Measurements from ENCODE around the gene SLC6A19.

DNA sequence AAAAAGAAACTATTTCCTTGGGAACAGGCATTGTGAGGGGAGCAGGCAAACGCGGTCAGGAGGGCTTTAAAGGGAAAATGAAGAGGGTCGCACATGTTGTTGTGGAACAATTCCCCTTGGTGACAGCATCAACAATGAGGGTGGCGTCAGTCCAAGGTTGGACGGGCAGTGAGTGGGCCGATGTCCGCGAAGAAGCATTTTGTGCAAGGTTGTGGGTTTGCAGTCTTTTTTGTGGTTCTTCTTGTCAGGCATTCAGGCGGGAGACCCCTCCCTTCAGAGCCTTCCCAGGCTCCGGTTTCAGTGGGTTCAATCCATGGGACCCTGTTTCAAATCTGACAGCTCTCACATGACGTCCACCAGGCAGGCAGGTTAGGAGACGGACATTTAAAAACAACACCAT lies 11.1 kb upstream of the SLC6A19 start:
- TF ChIP-seq, protein P1, sequence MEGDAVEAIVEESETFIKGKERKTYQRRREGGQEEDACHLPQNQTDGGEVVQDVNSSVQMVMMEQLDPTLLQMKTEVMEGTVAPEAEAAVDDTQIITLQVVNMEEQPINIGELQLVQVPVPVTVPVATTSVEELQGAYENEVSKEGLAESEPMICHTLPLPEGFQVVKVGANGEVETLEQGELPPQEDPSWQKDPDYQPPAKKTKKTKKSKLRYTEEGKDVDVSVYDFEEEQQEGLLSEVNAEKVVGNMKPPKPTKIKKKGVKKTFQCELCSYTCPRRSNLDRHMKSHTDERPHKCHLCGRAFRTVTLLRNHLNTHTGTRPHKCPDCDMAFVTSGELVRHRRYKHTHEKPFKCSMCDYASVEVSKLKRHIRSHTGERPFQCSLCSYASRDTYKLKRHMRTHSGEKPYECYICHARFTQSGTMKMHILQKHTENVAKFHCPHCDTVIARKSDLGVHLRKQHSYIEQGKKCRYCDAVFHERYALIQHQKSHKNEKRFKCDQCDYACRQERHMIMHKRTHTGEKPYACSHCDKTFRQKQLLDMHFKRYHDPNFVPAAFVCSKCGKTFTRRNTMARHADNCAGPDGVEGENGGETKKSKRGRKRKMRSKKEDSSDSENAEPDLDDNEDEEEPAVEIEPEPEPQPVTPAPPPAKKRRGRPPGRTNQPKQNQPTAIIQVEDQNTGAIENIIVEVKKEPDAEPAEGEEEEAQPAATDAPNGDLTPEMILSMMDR (IDR thresholded peaks at IDR 0.05) = no peak
- TF ChIP-seq POLR2A (IDR thresholded peaks at IDR 0.05) = no peak
